Kidney capillary endothelial cell (primary cell): ENCODE results near the gene ACAA1.
"Not testable (repeated sequence)": the region's sequence is repeated elsewhere in the genome, so short reads cannot be mapped to it uniquely, and the experiment has no call there.

Experiments used
- DNase-seq: peaks from one replicate; pipeline ENCODE4 v3.0.0-alpha.2; 2018; ENCODE audit warnings: low spot score

Gene ACAA1

DNA sequence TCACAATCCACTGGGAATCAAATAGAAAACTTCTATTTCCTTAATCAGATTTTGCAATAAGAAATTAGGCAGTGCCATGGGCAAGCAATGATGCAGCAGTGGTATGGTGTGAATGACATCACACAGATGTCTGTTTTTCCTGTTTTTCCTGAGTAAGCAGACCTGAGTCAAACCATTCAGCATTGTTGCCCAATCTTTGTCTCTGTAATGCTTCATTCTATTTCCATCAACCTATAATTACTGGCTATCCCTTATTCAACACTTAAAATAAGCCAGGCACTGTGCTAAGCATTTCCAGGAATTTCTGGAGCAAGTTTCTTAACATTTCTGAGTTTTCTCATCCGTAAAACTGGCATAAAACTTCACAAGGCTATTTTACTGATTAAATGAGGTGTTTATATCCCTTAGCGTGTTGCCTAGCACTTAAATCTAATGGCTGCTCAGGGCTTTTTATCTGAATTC is 17.1 kb upstream of the ACAA1 start:
- DNase-seq = peak; percentile 47

DNA sequence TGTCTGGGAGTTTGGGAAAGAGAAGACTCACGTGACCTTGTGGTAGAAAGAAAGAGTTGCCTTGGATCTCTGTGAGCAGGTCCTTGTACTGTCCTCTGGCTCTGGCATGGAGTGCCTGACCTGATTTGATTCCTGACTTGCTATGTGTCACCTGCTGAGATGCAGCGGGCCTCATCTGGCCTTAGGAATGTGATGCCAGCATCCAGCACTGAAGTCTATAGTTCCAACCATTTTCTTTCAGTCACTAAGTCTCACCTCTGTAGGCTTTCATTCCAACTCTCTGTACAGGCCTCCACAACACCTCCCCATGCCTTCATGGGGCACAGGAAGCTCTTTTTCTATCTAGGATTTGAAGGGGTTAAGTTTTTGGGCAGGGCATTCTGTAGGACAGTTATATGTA is 16.3 kb upstream of the ACAA1 start:
- no peak for DNase-seq

DNA sequence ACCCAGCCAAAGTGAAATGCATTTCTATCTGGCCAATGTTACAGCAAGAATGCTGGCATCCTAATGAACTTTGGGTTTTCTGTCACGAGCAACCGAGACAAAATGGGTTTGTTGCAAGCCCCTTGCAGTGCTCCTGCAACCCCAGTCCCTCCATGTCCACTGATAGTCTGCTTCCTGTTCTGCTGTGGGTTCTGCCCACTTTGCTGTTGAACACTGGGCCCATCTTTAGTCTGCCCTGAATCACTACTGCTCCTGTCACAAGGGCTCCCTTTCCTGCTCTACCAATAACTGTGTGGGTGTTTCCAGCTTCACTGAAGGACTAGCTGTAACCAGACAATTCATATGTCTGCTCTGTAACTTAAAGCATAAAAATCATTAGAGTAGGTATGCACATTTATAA is 15.7 kb upstream of the ACAA1 start:
- no peak for DNase-seq

DNA sequence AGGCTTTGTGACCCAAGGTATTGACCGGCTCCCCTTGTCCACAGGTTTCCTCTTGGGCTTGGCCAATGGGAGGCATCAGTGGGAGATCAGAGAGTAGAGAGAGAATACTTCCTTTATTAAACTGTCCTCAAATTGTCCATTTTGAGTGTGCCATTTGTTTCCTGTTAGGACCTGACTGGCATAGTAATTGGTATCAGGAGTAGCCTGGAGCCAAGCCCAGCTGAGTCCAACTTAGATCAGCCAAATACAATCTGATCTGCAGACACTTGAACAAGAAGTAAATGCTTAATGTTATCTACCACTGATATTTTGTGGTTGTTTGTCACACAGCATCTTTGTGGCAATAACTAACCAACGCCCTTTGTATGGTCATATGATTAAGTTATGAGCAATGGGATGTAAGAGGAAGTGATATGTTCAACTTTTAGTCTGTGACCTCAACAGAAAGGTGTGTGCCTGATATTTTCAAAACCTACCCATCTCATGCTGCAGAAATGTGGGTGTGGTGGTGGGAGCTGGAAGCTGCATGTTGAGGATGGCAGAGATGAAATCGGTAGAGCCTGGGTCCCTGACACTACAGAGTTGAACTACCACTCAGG is 14.8 kb upstream of the ACAA1 start:
- no peak for DNase-seq

DNA sequence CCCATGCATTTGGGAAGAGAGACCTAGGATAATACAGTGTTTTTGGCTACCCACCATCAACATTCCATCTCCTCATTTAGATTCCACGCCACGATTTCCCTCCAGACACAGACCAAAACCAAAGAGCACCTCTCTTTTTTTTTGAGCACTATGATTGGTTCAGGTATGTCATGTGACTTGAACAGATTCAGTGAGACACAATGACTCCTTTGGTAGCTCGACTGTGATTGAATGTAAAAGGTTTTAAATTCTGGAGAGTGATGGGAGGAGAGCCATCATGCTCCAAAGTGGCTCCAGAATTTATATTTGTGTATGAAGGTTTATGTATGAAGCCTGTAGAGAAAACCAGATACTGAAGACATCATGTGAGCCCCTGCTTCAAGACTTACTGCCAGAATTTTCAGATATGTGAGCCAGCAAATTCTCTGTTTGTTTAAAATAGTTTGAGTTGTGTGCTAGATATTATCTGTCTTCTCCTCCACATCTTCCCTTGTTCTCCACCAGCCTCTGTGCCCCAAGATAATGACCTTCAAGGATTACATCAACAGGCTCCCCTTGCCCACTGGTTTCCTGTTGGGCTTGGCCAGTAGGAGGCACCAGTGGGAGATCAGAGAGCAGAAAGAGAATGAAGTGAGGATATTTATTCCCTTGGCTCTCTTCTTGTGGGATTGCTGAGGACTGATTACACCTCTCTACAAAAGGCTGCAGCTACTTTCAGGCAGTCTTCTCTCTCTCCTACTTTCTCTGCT is 14.0 kb upstream of the ACAA1 start:
- no peak for DNase-seq

DNA sequence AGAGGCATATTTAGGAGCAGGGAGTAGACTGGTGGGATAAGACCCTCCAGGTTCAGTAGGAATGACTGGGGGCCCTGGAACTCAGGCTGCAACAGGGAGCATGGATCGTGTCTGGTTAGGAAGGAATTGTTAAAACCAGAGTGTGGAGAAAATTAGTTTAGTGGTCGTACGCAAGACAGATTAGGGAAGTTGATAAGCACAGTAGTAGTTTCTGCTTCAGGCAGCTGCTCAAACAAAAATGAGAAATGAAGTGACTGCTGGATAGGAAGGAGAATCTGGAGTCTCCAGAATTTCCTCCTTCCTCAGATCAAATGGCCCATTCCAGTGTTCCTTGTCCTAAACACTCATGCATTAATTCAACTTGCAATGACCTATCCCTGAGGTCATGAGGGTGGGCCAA is 12.8 kb upstream of the ACAA1 start:
- no peak for DNase-seq

DNA sequence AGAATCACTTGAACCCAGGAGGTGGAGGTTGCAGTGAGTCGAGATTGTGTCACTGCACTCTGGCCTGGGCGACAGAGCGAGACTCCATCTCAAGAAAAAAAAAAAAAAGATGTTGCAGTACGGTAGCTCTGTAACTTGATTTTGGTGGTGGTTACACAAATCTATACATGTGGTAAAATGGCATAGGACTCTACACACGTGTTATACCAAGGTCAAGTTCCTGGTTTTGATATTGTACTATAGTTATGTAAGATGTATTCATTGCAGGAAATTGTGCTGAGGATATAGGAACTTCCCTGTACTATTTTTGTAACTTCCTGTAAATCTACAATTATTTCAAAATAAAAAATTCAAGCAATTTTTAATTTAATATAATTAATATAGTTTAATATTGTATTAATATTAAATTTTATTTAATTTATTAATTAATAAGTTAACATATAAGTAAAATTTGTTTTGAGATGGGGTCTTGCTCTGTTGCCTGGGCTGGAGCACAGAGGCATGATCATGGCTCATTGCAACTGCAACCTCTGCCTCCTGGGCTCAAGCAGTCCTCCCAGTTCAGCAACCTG is 11.5 kb upstream of the ACAA1 start:
- DNase-seq = no peak

DNA sequence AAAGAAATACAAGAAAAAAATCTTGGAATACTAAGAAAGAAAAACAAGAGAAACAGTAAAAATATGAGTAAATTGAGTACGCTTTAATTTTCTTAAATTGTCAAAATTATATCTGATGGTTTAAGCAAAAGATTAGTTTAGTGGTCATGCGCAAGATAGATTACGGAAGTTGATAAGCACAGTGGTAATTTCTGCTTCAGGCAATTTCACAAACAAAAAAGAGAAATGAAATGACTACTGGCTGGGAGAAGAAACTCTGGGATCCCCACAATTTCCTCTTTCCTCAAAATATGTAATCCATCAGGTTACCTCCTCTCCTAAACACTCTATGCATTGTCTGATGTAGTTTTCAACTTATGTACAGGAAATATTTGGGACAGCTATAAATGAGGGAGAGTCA is 10.5 kb upstream of the ACAA1 start:
- DNase-seq = no peak

DNA sequence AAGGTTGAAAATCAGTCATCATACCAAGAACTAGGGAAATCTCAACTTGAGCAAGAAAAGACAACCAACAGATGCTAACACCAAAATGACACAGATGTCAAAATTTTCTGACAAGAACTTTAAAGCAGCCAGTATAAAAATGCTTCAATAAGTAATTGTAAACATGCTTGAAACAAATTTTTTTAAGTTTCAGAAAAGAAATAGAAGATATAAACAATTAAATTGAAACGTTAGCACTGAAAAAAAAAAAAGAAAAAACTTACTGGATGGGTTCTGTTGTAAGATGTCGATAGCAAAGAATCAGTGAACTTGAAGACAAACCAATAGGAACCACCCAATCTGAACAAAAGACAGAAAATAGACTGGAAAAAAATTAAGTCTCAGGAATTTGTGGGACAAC is 9.6 kb upstream of the ACAA1 start:
- DNase-seq = no peak

DNA sequence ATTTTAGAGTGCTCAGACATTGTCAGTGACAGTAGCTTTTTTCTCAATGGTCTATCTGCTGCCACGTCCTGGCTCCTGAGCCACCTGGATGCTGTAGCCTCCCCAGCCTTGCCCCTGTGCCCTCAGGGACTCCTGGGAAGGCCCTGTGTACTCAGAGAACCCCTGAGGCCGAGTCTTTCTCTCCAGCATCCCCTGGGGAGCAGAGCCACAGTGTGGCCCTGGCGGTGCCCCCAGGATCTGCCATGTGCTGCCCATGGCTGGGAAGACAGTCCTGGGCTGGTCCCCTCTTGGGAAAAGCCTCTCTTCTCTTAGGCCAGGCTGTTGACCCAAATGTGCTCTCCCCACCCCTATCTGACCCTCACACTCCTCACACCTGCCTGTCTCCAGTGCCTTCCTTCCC is 6.6 kb upstream of the ACAA1 start:
- no peak for DNase-seq

DNA sequence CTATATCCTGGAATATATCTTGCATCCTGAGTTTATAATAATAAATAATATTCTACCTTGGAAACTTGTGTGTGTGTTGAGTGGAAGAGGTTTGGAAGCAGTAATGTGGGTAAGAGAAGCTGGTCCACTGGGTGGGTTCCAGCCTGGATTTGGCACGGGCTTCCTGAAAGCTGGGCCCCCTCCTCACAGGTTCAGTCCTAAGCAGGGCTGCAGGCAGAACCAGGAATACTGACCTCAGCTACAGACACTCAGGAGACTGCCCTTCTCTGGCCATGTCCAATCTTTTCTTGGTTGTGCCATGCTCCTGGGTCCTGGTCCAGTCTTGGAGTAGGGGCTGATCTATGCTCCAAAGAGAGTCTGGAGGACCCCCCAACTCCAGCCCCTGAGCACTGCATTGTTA is 6.0 kb upstream of the ACAA1 start:
- DNase-seq = no peak

DNA sequence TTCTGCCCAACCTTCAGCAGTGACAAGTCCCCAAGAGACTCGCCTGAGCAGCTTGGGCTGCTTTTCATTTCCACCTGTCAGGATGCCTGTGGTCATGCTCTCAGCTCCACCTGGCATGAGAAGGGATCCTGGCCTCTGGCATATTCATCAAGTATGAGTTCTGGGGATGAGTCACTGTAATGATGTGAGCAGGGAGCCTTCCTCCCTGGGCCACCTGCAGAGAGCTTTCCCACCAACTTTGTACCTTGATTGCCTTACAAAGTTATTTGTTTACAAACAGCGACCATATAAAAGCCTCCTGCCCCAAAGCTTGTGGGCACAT is 5.0 kb upstream of the ACAA1 start:
- DNase-seq = no peak

DNA sequence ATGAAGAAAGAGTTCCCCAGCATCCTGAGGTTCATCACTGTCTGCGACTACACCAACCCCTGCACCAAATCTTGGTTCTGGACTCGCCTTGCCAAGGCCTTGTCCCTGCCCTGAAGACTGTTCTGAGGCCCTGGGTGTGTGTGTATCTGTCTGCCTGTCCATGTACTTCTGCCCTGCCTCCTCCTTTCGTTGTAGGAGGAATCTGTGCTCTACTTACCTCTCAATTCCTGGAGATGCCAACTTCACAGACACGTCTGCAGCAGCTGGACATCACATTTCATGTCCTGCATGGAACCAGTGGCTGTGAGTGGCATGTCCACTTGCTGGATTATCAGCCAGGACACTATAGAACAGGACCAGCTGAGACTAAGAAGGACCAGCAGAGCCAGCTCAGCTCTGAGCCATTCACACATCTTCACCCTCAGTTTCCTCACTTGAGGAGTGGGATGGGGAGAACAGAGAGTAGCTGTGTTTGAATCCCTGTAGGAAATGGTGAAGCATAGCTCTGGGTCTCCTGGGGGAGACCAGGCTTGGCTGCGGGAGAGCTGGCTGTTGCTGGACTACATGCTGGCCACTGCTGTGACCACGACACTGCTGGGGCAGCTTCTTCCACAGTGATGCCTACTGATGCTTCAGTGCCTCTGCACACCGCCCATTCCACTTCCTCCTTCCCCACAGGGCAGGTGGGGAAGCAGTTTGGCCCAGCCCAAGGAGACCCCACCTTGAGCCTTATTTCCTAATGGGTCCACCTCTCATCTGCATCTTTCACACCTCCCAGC is 4.4 kb upstream of the ACAA1 start:
- DNase-seq = no peak

DNA sequence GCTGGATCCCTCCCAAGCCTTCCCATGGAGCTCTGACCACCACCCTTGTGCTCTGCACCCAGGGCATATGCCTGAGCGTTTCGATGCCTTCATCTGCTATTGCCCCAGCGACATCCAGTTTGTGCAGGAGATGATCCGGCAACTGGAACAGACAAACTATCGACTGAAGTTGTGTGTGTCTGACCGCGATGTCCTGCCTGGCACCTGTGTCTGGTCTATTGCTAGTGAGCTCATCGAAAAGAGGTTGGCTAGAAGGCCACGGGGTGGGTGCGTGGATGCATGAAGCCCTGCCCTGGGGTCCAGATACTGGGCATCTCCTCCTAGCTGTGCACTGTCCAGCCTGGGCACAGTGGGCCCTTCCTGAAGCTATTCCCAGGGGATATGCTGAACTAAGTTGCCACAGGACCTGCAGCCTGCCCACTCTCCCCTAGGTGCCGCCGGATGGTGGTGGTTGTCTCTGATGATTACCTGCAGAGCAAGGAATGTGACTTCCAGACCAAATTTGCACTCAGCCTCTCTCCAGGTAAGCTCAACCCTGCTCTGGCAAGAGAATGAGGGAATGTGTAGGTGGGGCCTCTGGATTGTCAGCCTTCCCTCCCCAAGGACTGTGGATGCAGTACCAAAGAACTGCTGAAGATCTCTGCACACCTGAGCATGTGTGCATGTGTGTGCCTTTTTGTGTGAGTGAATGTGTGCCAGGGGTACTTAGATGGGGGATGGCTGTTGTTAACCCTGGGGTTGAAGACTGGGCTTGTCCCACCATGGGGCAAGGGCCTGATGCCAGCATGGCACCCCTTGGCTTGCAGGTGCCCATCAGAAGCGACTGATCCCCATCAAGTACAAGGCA is 3.6 kb upstream of the ACAA1 start:
- DNase-seq = no peak

DNA sequence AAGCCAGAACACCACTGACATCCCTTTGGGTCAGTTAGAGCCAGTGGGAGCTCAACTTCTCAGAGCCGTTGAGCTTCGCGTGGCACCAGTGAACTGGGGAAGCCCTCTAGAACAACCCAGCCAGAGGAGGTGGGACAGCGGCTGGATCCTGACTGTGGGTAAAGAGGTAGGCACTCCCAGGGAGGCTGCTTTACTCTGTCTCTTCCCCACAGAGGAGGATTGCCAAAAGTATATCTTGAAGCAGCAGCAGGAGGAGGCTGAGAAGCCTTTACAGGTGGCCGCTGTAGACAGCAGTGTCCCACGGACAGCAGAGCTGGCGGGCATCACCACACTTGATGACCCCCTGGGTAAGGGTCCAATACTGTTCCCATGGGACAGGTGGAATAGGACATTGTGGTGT is 2.7 kb upstream of the ACAA1 start:
- no peak for DNase-seq

DNA sequence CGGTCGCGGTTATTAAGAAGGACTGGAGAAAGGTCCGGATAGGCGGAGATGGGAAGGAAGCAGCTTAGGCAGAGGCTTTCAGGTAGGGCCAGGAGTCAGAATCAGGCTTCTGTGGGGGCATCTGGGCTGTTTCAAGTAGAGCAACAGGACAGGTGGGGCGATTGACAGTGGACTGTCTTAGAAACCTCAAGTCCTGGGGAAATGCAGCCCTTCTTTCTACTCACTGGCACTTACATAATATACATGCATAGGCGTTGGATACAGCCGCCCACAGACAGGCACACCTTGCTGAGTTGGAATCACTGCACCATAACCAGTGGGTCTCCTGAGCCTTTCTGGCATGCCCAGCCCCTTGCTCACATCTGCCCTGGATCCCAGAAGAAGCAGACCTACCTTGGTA is 2.3 kb upstream of the ACAA1 start:
- no peak for DNase-seq

DNA sequence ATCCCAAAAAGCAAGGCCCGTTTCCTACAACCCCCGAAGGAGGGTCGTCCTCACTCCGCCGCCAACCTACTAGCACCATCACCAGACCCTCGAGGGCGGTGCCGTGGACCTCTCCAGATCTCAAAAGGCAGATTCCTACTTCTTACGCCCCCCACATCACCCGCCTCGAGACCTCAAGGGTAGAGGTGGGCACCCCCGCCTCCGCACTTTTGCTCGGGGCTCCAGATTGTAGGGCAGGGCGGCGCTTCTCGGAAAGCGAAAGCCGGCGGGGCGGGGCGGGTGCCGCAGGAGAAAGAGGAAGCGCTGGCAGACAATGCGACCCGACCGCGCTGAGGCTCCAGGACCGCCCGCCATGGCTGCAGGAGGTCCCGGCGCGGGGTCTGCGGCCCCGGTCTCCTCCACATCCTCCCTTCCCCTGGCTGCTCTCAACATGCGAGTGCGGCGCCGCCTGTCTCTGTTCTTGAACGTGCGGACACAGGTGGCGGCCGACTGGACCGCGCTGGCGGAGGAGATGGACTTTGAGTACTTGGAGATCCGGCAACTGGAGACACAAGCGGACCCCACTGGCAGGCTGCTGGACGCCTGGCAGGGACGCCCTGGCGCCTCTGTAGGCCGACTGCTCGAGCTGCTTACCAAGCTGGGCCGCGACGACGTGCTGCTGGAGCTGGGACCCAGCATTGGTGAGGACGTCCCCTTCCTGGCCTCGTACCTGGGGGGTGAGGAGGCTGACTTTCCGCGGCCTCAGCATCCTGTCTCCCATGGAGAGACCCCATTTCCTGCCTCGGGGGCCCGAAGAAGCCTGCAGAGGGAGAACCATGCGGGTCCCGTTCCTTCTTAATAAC is 1.6 kb upstream of the ACAA1 start, which contains the start of gene MYD88:
Gene MYD88 (plus strand): TSS at position 313 of the 842 bp plus-strand sequence. CDS start 40 bp downstream, at position 353.
- DNase-seq = peak; percentile 63

DNA sequence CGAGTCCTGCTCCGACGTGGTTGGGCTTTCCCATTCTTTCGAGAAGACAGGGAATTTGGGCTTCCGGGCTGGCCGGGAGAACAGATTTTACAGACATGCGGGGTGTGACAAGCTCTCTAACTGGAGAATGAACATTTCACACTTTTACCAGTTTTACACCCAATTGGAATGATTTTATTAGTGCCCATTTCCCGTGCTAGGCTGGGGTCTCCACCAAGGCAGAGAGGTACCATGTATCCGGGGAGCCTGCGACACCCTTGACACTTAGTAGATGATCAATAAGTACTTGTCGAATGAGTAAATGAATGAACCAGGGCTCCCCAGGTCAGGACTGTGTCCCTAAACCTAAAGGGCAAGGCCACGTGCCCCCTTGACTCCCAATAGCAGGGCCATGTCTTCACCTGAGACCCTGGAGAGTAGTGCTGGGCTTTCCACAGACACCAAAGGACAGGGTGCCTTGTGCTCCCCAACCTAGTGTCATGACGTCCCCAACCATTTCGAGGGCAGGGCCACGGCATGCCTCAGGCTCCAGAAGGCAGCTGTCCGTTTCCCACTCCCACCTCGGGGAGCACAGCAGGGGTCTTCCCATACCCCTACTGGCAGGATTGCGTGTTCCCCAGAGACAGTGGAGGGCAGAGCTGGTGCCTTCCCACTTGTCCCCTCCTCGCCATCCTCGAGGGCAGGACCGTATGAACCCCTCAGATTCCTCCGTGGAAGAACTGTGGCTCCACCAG is 855 bp upstream of the ACAA1 start:
- DNase-seq = no peak

DNA sequence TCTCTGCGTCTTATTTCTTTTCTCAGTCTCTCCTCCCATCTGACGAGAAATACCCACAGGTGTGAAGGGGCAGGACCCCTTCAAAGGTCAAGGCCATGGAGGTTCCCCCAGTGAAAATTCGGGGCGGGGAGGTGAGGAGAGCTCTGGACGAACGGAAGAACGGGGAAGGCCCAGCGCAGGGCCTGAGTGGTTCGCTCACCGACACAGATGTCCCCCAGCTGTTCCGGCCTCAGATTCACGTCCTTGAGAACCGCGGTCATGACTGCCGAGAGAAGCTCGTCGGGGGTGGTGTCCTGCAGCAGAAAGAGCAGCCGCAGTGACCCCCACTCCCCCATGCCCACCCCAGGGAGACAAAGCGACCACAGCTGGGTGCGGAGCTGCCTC is 542 bp downstream of the ACAA1 start:
- no peak for DNase-seq

DNA sequence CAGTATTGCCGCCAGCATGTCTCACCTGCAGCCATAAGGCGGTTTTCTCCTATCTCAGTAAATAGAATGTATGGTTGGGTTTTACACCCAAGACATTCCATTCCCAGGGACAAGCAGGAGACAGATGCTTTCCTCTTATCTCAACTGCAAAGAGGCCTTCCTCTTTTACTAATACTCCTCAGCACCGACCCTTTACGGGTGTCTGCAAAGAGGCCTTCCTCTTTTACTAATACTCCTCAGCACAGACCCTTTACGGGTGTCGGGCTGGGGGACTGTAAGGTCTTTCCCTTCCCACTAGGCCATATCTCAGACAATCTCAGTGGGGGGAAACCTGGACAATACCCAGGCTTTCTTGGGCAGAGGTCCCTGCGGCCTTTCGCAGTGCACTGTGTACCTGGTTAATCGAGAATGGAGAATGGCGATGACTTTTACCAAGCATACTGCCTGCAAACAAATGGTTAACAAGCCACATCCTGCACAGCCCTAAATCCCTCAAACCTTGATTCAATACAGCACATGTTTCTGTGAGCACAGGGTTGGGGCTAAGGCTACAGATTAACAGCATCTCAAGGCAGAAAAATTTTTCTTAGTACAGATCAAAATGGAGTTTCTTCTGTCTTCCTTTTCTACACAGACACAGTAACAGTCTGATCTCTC is 1.2 kb downstream of the ACAA1 start:
- not testable (repeated sequence) for DNase-seq
